Measurements from ENCODE around the gene RECQL.
"Not testable (repeated sequence)": the region's sequence is repeated elsewhere in the genome, so short reads cannot be mapped to it uniquely, and the experiment has no call there.

The RECQL gene

GRCh38 chr12:21444193-21445146 lies 57.0 kb downstream of the RECQL start:
- no peak for ATAC-seq (replicated peaks; ENCODE audit: extremely low read depth, poor library complexity, severe bottlenecking)
- H3K27ac Mint-ChIP-seq (ENCODE audit: low read depth) = peak overlapping the region; percentile 71

GRCh38 chr12:21439347-21439746 lies 62.1 kb downstream of the RECQL start:
- DNase-seq (ENCODE audit: low spot score in 2 of 2) (no peak), ATAC-seq (replicated peaks; ENCODE audit: extremely low read depth, poor library complexity, severe bottlenecking) (no peak)
- Mint-ChIP-seq H3K4me1 (peaks cover 43% of the 10 kb centered on the region), H3K4me3 (peak overlapping the region; percentile 90), H3K27me3 (no peaks in the 10 kb centered on the region), H3K9me3 (no peaks in the 10 kb centered on the region), H3K36me3 (ENCODE audit: insufficient read depth) (peaks cover 34% of the 10 kb centered on the region), H3K27ac (ENCODE audit: low read depth) (peak overlapping the region; percentile 96)

More at GRCh38 chr12:21444193-21445146, 57.0 kb downstream of the RECQL start:
- no peak for DNase-seq (ENCODE audit: low spot score in 2 of 2)
- Mint-ChIP-seq H3K9me3 (no peaks in the 10 kb centered on the region), H3K36me3 (ENCODE audit: insufficient read depth) (peaks cover 61% of the 10 kb centered on the region), H3K4me3 (no peak overlapping the region), H3K27me3 (no peaks in the 10 kb centered on the region), H3K4me1 (peaks cover 32% of the 10 kb centered on the region)

- no peaks in the 10 kb centered on the region for H3K27me3 Mint-ChIP-seq
- no peaks in the 10 kb centered on the region for H3K9me3 Mint-ChIP-seq
- H3K4me1 Mint-ChIP-seq = peaks cover 35% of the 10 kb centered on the region
- ATAC-seq (replicated peaks; ENCODE audit: extremely low read depth, poor library complexity, severe bottlenecking) (no peak), DNase-seq (ENCODE audit: low spot score in 2 of 2) (no peak)
- peaks cover 32% of the 10 kb centered on the region for H3K36me3 Mint-ChIP-seq (ENCODE audit: insufficient read depth)
- H3K4me3 Mint-ChIP-seq = peak overlapping the region; percentile 90
- H3K27ac Mint-ChIP-seq (ENCODE audit: low read depth) = peak overlapping the region; percentile 96
Measured at GRCh38 chr12:21438643-21439042, 62.8 kb downstream of the RECQL start.

GRCh38 chr12:21434699-21435098 lies 66.7 kb downstream of the RECQL start:
- H3K4me1 Mint-ChIP-seq = peaks cover 18% of the 10 kb centered on the region
- DNase-seq (ENCODE audit: low spot score in 2 of 2) (no peak), ATAC-seq (replicated peaks; ENCODE audit: extremely low read depth, poor library complexity, severe bottlenecking) (no peak)
- no peaks in the 10 kb centered on the region for H3K27me3 Mint-ChIP-seq
- H3K4me3 Mint-ChIP-seq = no peak overlapping the region
- H3K9me3 Mint-ChIP-seq = no peaks in the 10 kb centered on the region
- H3K27ac Mint-ChIP-seq (ENCODE audit: low read depth) = no peak overlapping the region
- H3K36me3 Mint-ChIP-seq (ENCODE audit: insufficient read depth) = peaks cover 13% of the 10 kb centered on the region

- no peaks in the 10 kb centered on the region for H3K9me3 Mint-ChIP-seq
- H3K36me3 Mint-ChIP-seq (ENCODE audit: insufficient read depth) = peaks cover 11% of the 10 kb centered on the region
- no peak overlapping the region for H3K27ac Mint-ChIP-seq (ENCODE audit: low read depth)
- H3K4me3 Mint-ChIP-seq = no peak overlapping the region
- ATAC-seq (replicated peaks; ENCODE audit: extremely low read depth, poor library complexity, severe bottlenecking) (no peak), DNase-seq (ENCODE audit: low spot score in 2 of 2) (no peak)
- peaks cover 6% of the 10 kb centered on the region for H3K4me1 Mint-ChIP-seq
- no peaks in the 10 kb centered on the region for H3K27me3 Mint-ChIP-seq
Measured at GRCh38 chr12:21433525-21433924, 67.9 kb downstream of the RECQL start.

- no peak overlapping the region for H3K27ac Mint-ChIP-seq (ENCODE audit: low read depth)
- H3K27me3 Mint-ChIP-seq = no peaks in the 10 kb centered on the region
- no peaks in the 10 kb centered on the region for H3K4me1 Mint-ChIP-seq
- DNase-seq (ENCODE audit: low spot score in 2 of 2) (no peak), ATAC-seq (replicated peaks; ENCODE audit: extremely low read depth, poor library complexity, severe bottlenecking) (no peak)
- H3K4me3 Mint-ChIP-seq = no peak overlapping the region
- H3K36me3 Mint-ChIP-seq (ENCODE audit: insufficient read depth) = no peaks in the 10 kb centered on the region
- no peaks in the 10 kb centered on the region for H3K9me3 Mint-ChIP-seq
Measured at GRCh38 chr12:21429994-21430393, 71.4 kb downstream of the RECQL start.

GRCh38 chr12:21428241-21428640 lies 73.2 kb downstream of the RECQL start:
- no peak for ATAC-seq (replicated peaks; ENCODE audit: extremely low read depth, poor library complexity, severe bottlenecking)

GRCh38 chr12:21419009-21419699 lies 82.3 kb downstream of the RECQL start:
- H3K27me3 Mint-ChIP-seq = peaks cover 36% of the 10 kb centered on the region

More at GRCh38 chr12:21428241-21428640, 73.2 kb downstream of the RECQL start:
- no peaks in the 10 kb centered on the region for H3K36me3 Mint-ChIP-seq (ENCODE audit: insufficient read depth)
- no peaks in the 10 kb centered on the region for H3K9me3 Mint-ChIP-seq
- H3K4me3 Mint-ChIP-seq = no peak overlapping the region
- no peaks in the 10 kb centered on the region for H3K4me1 Mint-ChIP-seq
- H3K27ac Mint-ChIP-seq (ENCODE audit: low read depth) = no peak overlapping the region
- no peaks in the 10 kb centered on the region for H3K27me3 Mint-ChIP-seq
- no peak for DNase-seq (ENCODE audit: low spot score in 2 of 2)

More at GRCh38 chr12:21419009-21419699, 82.3 kb downstream of the RECQL start:
- not testable (repeated sequence) for ATAC-seq (replicated peaks; ENCODE audit: extremely low read depth, poor library complexity, severe bottlenecking); H3K9me3 Mint-ChIP-seq; H3K36me3 Mint-ChIP-seq (ENCODE audit: insufficient read depth); H3K27ac Mint-ChIP-seq (ENCODE audit: low read depth); DNase-seq (ENCODE audit: low spot score in 2 of 2); H3K4me1 Mint-ChIP-seq; H3K4me3 Mint-ChIP-seq

All from central memory CD8-positive, alpha-beta T cell (primary cell).